ENCODE results near the gene PSAT1.
A peak's percentile ranks its signal among the peaks of the same experiment; 100 is the strongest.

PSAT1 gene

DNA sequence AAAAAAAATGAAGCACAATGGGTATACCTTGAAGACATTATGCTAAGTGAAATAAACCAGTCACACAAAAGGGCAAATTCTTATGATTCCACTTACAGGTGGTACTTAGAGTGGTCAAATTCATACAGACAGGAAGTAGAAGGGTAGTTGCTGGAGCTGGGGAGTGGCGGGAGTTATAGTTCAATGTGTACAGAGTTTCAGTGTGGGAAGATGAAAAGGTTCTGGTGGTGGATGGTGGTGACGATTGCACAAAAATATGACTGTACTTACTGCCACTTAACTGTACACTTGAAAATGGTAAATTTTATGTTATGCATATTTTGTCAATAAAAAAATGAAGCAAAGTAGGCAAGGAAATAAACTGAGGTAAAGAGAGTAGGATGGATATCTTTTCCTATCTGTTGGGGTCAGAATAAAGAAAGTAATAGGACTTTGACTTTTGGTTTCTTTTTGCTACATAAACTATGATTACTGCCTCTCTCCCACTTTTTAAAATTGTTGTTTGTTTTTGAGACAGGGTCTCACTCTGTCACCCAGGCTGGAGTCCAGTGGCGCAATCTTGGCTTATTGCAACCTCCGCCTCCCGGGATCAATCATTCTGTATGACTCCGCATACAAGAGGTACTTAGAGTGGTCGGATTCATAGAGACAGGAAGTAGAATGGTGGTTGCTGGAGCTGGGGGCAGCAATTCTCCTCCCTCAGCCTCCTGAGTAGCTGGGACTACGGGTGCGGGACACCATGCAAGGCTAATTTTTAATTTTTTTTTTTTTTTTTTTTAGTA is 4.0 kb upstream of the PSAT1 start:
- peak; percentile 16 for DNase-seq (ENCODE audit: low spot score)

DNA sequence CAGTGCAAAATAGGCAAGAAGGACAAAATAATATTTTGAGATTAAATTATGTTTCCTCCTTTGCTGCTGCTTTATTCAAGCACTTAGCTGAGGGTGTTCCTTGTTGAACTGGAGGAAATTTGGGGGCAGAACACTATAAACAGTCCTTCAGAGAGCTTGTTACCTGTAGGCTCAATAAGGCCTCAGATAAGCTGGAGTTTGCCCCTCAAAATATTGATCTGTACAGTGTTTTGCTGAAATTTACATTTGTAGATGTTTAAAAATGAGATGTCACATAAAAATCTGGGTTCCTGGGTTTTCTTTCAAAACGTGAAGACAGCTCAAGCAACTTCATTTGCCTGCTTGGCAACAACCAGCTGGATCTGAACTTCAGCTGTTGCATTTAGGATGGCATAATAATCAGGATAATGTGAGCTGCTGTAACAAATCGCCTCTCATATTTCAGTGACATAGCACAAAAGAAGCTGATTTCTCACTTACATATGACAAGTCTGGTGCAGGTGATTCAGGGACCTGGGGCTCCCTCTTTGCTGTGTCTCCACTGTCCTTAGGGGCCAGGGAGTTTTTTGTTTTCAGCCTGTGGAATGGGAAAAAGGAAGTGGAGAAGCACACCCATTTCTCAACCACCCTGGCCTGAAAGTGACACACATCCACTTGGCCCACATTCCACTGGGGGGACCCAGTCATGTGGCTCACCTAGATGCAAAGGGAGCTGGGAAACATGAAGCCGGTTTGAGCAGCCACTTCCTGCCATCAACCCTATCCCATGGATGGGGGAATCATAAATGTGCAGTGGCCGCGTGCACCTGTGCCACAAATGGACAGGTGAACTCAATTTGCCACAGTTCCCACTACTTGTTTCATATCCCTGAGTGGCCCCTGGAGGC is 2.4 kb upstream of the PSAT1 start:
- DNase-seq (ENCODE audit: low spot score) = no peak

GRCh38 chr9:78295177-78295575 is 1.7 kb upstream of the PSAT1 start:
- DNase-seq (ENCODE audit: low spot score) = no peak

DNA sequence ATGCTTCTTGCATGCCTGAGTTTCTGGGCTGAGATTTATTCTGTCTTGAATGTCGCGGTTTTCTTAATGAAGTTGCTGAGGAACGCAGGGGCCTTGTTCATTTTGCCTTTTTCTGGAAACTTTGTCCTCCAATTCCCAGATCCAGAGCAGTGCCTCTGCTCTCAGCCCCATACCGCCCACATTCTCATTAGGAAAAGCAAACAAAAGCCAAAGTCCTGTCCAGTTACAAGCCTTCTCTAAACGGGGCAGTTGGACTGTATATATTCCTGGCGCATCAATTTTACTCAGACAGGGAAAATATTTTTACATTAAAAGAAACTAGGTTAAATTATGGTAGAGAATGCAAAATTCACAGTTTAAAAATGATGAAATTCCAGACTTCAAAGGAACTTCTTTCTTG is 1.2 kb upstream of the PSAT1 start:
- DNase-seq (ENCODE audit: low spot score) = no peak

- no peak for DNase-seq (ENCODE audit: low spot score)
Observed at GRCh38 chr9:78296201-78296892, 578 bp upstream of the PSAT1 start.

DNA sequence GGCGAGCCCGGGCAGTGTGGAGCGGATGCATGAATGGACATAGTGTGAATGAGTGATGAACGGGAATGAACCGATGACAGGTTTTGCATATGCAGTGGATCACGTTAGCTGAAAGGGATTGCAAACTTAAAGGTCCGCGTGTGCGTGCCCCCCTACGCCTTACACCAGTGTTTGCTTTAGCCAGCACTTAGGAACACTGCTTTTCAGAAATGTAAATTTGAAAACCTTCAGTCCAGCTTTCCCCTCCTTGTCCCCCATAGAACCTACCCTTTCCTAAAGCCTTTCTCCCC is 692 bp downstream of the PSAT1 start:
- DNase-seq (ENCODE audit: low spot score) = no peak

GRCh38 chr9:78298046-78298765 is 1.3 kb downstream of the PSAT1 start:
- peak; percentile 1 for DNase-seq (ENCODE audit: low spot score)

DNA sequence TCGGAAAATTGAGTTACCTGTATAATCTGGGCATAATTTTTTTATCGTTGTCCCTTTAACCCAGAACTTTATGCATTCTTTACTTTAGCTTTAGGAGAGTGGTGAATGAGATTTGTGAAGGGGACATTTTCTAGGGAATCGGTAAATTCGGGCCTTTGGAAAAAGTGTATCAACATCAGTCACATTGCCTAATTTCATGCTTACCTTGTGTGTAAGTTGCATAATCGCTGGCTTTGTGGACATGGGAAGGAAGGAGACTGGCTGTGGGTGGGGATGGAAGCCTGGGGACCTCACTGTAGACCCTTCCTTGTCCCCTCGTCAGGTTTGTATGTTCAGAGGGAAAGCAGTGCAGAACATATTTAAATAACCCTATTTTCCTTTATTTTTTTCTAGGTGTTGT is 3.3 kb downstream of the PSAT1 start:
- no peak for DNase-seq (ENCODE audit: low spot score)

- no peak for DNase-seq (ENCODE audit: low spot score)
Observed at GRCh38 chr9:78301466-78301865, 4.5 kb downstream of the PSAT1 start.

DNA sequence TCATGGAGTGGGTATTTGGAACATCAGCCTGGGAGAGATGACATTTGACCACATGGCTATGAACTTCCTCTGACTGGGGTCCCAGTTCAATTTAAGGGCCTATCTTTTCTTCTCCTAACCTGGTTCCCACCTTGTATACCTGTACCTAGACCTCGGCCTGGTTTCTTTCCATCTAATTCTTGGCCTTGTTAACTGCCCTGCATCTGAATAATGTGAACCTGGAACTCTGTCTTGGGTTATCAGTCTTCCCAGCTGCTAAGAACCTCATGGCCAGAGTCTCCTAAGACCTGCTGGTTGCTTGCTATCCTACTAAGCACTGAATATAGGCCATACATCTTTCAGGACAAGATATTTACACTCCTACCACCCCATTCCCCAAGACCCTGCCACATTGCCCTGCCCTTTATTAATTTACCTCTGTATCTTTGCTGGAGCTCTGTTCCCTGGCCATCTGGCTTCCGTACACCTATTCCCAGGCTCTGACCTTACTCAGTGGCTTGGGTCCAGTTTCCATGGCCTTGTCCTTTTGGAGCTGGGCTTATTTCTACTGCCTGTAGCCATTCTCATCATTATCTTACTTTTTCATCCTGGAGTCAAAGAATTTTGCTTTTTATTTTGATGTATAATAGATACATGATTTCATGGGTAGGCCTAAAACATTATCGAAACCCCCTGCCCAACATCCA is 6.6 kb downstream of the PSAT1 start:
- no peak for DNase-seq (ENCODE audit: low spot score)

GRCh38 chr9:78304357-78304756 is 7.4 kb downstream of the PSAT1 start:
- DNase-seq (ENCODE audit: low spot score) = no peak

- DNase-seq (ENCODE audit: low spot score) = no peak
Observed at GRCh38 chr9:78306222-78307076, 9.5 kb downstream of the PSAT1 start.

DNA sequence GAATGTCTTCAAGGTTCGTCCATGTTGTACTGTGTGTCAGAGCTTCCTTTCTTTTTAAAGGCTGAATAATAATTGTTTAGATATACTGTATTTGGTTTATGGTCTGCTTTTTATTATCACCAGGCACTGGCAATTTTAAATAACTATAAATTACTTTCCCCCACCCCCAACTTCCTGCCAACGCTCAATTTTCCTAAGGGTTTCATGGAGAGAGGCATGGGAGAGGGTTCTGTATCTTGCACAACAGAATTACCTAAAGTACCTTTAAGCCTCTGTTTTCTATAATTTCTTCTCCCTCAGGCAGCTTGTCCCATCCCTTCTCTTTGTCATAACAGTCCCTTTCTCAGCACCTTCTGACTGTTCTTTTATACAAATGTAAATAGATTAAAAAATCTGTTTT is 10.4 kb downstream of the PSAT1 start:
- DNase-seq (ENCODE audit: low spot score) = no peak

GRCh38 chr9:78309066-78309465 is 12.1 kb downstream of the PSAT1 start:
- no peak for DNase-seq (ENCODE audit: low spot score)

DNA sequence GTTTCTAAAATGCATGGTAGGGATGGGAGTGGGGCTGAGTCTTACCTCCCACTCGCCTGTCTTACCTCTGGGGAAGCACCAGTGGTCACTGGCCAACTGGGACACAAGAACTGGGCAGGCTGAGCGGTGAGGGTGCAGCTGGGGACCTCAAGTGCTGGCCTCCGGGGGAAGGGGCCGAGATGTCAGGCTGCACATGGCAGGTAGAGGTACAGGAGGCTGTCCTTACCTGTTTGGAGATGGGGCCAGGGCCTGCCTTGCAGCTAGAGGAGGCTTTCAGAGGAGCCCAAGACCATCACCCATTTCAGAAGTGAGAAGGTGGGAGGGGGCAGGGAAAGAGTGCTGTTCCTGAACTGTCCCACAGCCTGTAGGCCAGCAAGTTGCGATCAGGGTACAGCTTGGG is 14.2 kb downstream of the PSAT1 start:
- DNase-seq (ENCODE audit: low spot score) = no peak

DNA sequence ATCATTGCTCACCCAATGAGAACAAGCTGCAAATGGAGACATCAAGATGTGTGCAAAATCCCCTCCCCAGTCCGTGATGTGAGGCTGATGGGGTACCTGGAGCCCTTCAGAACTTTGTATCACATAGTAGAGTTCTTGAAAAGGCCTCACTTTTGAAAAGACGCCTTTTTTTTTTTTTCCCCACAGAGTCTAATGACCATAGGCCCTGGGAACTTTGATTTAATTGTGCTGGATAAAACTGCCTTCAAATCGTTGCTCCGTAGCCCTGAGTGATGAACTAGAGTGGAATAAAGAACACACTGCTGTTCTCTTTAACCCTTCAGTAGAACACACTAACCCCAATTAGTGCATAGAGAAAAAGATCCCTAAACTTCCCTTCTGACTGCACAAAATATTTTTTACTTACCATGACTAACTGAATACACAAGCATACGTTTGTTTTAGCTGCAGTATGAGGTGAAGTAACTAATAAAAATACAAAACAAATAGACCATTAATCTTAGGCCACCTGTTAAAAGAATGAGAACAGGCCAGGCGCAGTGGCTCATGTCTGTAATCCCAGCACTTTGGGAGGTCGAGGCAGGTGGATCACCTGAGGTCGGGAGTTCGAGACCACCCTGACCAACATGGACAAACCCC is 15.1 kb downstream of the PSAT1 start:
- DNase-seq (ENCODE audit: low spot score) = no peak

- DNase-seq (ENCODE audit: low spot score) = no peak
Observed at GRCh38 chr9:78314550-78314949, 17.6 kb downstream of the PSAT1 start.

GRCh38 chr9:78314953-78315870 is 18.3 kb downstream of the PSAT1 start:
- DNase-seq (ENCODE audit: low spot score) = no peak

All from activated CD4-positive, alpha-beta T cell treated with anti-CD3 and anti-CD28 coated beads, Interleukin-2, Interleukin-4, amounts not matched to agents 100 ng/mL and 50 ng/mL, durations not matched to agents 16 hours and 8 hours (primary cell).